Measurements from ENCODE around the gene SAMHD1.

DNA sequence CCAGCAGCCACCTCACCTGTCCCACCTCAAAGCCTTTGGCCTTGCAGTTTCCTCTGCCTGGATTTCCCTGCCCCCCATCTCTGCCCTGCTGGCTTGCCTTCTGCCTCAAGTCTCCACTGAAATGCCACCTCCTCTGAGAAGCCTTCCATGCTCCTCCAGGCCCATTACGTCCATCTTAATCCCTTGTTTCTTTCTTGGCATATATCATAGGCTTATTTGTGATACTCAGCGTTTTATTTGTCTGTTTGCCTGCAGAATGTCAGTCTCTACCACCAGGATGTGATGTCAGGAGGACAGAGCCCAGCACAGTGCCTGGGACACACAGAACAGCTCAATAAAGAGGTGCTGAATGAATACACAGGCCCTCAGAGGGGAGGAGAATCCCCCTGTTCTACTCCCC, 100.0 kb downstream of the SAMHD1 start:
- no peak for TF ChIP-seq FOS (IDR thresholded peaks at IDR 0.05; ENCODE audit: borderline replicate concordance, insufficient read depth, low read length)
- TF ChIP-seq, protein P1, sequence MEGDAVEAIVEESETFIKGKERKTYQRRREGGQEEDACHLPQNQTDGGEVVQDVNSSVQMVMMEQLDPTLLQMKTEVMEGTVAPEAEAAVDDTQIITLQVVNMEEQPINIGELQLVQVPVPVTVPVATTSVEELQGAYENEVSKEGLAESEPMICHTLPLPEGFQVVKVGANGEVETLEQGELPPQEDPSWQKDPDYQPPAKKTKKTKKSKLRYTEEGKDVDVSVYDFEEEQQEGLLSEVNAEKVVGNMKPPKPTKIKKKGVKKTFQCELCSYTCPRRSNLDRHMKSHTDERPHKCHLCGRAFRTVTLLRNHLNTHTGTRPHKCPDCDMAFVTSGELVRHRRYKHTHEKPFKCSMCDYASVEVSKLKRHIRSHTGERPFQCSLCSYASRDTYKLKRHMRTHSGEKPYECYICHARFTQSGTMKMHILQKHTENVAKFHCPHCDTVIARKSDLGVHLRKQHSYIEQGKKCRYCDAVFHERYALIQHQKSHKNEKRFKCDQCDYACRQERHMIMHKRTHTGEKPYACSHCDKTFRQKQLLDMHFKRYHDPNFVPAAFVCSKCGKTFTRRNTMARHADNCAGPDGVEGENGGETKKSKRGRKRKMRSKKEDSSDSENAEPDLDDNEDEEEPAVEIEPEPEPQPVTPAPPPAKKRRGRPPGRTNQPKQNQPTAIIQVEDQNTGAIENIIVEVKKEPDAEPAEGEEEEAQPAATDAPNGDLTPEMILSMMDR (IDR thresholded peaks at IDR 0.05; ENCODE audit: extremely low read depth in 1 of 2, insufficient read depth in 1 of 2, low read depth in 1 of 2, low read length in 2 of 2), result no peak
- no peak for TF ChIP-seq EZH2 (IDR thresholded peaks at IDR 0.05; ENCODE audit: borderline replicate concordance, low read depth, low read length, severe bottlenecking)
